ENCODE data around the gene SGK2.
A peak's percentile ranks its signal among the peaks of the same experiment; 100 is the strongest.

Gene SGK2

GRCh38 chr20:43536041-43536816 is 22.6 kb upstream of the SGK2 start:
- DNase-seq (ENCODE audit: low read depth in 2 of 2, low spot score in 1 of 2): no peak

DNA sequence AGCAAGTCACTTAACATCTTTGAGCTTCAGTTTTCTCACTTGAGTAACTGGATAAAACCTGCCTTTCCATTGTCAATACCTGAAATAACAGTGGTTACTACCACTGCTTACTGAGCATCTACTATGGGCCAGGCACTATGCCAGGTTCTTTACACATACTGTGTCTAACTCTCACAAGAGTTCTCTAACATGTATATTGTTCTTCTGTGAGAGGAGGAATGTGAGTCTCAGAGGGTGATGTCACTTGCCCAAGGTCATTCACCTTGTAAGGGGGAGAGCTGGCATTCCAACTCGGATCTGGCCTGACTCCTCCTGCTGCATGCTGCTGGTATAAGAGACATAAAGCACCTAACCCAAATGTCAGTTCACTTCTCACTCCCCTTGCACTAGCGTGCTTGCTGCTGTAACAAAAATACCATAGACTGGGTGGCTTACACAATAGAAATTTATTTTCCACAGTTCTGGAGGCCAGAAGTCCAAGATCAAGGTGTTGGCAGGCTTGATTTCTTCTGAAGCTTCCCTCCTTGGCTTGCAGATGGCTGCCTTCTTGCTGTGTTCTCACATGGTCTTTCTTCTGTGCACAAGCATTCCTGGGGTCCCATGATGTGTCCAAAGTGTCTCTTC is 21.9 kb upstream of the SGK2 start:
- no peak for DNase-seq (ENCODE audit: low read depth in 2 of 2, low spot score in 1 of 2)

DNA sequence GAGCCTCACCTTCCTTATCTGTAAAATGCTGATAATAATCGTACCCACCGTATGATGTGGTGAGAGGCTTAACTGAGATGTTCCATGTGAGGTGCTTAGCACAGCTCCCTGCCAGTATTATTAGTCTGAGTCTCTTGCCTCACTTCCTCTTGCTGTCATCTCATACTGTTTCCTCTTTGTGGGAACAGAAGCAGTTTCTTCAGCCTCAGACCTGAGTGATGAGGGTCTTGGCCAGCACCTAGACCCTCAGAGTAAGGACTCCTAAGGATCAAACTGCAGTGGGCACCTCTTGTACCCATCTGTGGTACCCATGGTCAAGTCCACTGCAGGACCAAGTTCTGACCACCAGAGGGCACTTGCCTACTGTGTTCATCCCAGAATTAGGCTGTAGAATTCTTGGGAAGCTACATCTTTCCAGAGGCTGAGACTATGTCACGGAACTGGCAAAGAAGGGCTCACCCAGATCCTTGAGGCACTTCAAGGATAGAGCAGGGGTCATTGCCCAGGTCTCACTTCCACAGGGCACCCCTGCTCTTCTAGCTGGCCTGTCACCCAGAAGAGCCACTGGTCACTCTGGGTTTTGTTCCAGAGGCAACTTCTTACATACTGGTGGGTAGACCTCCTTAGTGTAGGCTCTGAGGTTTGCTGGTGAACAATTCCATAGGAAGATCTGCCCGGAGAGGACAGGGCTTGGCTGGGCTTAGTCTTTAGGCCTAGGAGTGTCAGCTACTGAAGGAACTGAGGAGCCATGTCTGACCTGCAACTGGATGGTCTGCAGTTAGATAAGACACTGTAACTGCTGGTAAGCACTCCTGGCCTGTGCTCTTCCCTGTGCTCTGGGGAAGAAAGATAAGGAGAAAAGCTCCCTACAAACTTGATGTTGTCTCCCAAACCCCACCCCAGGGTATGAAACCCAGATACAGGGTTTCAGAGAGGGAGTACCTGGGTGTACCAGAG is 20.6 kb upstream of the SGK2 start:
- DNase-seq (ENCODE audit: low read depth in 2 of 2, low spot score in 1 of 2): peak in 1 of 2 donors; percentile 20

DNA sequence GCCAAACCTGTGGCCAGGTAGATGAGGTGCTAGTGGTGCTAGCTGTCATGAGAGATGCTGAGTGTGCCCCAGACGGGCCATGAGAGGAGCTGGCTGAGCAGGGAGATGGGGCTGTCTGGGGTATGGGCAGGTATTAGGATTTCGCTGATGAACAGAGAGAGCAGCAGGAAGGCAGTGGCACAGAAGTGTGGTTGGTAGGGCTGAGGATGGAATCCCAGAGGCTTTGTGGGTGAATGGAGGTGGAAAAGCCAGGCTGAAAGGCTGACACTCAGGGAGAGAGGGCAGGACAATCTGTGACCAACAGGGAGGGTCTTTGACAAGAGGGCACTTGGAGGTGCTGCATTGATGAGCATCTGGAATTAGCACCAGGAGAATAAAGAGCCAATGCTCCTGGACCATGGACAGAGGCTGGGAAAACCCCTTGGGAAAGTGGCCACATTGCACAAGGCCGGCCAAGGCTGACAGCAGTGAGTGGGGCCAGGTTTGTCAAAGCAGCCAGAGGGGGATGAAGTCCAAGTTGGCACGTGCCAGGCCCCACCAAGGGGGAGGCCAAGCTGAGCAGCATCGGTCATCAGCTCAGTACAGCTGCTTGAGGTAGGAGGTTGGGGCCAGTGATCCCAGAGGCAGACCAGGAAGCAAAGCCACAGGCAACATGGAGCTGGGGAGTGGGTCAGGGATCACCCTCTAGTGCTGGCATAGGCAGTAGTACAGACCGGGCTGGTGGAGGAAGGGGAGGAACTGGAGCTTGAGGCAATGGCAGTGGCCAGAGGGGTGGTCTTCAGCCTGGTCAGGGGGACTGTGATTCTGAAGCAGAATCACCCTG is 19.7 kb upstream of the SGK2 start:
- DNase-seq (ENCODE audit: low read depth in 2 of 2, low spot score in 1 of 2): no peak

DNA sequence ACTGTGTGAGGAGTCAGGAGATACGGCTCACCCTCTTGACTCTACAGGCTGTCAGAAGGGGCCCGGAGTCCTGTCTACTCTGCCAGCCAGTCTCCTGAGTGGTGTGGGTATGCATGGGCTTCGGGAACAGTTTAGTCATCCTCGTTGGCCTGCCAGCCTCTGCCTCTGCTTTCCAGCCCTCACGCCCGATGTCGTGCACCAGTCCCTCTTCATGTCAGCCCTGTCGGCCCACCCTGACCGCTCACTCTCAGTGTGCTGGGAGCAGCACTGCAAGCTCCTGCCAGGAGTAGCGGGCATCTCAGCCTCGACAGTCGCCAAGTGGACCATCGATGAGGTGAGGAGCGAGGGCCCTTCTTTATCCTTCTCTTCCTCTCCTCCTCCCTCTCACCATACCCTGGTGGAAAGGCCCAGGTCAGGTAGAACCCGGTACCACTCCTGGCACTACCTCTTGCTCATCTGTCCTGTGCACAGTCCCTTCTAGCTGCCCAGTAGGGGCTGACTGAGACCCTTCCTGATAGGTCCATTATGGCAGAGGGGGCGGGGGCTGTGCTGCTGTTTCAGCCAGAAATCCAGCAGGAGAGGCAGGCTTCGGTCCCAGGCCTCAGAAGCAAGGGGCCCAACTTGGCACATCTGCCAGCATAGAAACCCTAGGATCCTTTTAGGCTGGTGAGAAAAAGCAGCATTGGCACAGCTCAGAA is 18.7 kb upstream of the SGK2 start:
- no peak for DNase-seq (ENCODE audit: low read depth in 2 of 2, low spot score in 1 of 2)

GRCh38 chr20:43540673-43541060 is 18.2 kb upstream of the SGK2 start:
- no peak for DNase-seq (ENCODE audit: low read depth in 2 of 2, low spot score in 1 of 2)

DNA sequence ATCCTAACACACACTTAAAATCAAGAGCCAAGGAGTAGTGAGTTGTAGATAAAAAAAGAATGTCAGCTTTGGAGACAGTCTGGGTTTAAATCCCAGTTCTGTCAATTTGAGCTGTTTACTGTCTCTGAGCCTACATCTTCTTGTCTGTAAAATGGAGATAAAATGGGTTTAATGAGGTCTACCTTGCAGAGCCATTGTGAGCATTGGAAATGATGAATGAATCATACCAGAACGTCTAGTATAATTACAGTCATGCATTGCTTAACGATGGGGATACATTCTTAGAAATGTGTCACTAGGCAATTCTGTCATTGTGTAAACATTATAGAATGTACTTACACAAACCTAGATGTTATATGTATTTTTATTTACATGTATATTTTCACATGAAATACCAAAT is 17.6 kb upstream of the SGK2 start:
- no peak for DNase-seq (ENCODE audit: low read depth in 2 of 2, low spot score in 1 of 2)

- DNase-seq (ENCODE audit: low read depth in 2 of 2, low spot score in 1 of 2): no peak
These were observed 16.7 kb upstream of the SGK2 start for GRCh38 chr20:43542161-43542560.

DNA sequence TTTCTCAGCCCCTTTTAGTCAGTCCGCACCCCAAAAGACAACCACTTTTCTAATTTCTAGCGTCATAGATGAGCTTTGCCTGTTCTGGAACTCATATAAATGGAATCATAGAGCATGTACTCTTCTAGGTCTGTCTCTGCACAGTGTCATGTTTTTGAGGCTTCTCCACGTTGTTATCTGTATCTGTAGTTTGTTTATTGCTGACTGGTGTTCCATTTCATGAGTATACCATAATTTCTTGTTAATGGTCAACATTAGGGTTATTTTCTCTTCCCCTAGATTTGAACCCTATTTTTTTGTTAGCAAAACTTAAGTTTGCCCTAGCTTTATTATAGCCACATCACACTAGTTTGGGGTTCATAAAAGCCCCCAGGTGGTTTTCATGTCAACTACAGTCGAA is 16.2 kb upstream of the SGK2 start:
- DNase-seq (ENCODE audit: low read depth in 2 of 2, low spot score in 1 of 2): no peak

- no peak for DNase-seq (ENCODE audit: low read depth in 2 of 2, low spot score in 1 of 2)
These were observed 15.7 kb upstream of the SGK2 start for GRCh38 chr20:43543138-43543537.

DNA sequence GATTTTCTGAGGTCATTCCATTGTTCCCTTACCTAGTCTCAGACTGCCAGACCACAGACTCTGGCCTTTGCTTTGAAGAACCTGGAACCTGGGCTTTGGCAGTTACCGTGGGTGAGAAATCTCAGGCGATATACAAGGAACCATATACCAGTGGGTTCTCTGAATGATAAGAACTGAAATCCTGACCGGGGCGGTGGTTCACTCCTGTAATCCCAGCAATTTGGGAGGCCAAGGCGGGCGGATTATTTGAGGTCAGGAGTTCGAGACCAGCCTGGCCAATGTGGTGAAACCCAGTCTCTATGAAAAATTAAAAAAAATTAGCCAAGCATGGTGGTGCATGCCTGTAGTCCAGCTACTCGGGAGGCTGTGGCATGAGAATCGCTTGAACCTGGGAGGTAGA is 14.3 kb upstream of the SGK2 start:
- no peak for DNase-seq (ENCODE audit: low read depth in 2 of 2, low spot score in 1 of 2)

GRCh38 chr20:43545837-43546578 is 12.8 kb upstream of the SGK2 start:
- DNase-seq (ENCODE audit: low read depth in 2 of 2, low spot score in 1 of 2): no peak

DNA sequence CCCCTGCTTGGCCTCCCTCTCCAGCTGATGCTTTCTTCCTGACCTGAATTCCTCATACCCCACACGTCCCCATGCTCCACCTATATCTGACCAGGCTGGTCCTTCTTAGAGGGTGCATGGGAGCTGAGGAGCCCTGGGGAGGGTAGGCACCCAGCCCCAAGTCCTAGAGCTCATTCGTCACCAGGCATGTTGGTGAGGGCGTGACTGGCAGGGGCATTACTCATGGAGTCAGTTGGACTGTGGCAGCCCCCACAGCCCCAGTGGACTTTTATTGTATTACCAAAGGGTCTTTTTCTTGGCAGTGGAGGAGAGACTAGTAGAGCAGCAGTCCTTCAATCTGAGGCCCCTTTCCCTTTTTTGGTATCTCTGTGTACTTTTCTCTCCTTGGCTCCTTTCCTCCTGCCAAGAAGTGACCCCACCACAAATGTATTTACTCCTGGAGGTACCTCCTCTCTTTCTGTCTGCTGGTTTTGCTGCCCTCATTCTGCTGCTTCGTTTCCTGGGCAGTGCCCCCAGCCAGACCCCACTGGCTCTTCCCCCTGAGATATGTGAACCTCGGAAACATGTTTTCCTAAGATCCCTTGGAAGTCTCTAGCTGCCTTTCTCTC is 10.4 kb upstream of the SGK2 start:
- DNase-seq (ENCODE audit: low read depth in 2 of 2, low spot score in 1 of 2): no peak

DNA sequence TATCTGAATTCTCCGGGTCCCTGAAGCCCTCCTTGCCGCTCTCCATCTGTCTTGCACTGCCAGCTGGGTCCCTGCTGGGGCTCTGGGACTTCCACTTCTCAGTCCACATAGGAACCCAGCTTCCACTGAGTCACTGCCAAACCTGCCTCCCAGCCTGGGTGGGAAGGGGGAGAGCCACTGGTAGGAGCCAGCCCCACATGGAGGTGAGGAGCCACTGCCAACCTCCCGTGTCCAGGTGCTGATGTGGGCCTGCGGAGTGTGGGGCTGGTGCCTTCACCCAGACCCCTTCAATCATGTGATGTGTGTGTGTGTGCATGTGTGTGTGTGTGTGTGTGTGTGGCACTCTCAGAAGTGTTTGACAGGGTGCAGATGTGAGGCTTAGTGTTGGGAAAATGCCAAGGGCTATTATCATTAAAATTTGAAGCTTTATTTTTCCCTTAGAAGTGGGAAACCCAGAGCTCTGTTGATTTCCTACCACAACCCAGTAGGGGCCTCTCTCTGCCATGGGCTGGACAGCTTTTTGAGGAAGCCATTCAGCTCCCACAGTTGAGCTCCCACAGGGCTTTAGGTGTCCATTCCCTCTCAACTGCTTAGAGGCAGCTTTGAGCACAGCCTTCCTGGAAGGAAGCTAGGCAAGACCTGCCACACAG is 9.3 kb upstream of the SGK2 start:
- no peak for DNase-seq (ENCODE audit: low read depth in 2 of 2, low spot score in 1 of 2)

GRCh38 chr20:43550456-43550855 is 8.4 kb upstream of the SGK2 start:
- no peak for DNase-seq (ENCODE audit: low read depth in 2 of 2, low spot score in 1 of 2)

DNA sequence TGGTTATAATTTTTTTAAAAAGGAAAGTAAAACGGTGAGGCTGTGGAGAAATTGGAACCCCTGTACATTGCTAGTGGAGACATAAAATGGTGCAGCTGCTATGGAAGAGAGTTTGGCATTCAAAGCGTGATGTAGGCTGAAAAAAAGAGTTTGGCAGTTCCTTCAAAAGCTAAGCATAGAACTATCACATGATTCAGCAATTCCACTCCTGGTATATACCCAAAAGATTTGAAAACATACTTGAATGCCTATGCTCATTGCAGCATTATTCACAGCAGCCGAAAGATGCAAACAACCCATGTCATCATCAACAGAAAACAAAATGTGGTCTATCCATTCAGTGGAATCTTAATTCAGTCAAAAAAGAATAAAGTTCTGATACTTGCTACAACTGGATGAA is 4.5 kb upstream of the SGK2 start:
- no peak for DNase-seq (ENCODE audit: low read depth in 2 of 2, low spot score in 1 of 2)

DNA sequence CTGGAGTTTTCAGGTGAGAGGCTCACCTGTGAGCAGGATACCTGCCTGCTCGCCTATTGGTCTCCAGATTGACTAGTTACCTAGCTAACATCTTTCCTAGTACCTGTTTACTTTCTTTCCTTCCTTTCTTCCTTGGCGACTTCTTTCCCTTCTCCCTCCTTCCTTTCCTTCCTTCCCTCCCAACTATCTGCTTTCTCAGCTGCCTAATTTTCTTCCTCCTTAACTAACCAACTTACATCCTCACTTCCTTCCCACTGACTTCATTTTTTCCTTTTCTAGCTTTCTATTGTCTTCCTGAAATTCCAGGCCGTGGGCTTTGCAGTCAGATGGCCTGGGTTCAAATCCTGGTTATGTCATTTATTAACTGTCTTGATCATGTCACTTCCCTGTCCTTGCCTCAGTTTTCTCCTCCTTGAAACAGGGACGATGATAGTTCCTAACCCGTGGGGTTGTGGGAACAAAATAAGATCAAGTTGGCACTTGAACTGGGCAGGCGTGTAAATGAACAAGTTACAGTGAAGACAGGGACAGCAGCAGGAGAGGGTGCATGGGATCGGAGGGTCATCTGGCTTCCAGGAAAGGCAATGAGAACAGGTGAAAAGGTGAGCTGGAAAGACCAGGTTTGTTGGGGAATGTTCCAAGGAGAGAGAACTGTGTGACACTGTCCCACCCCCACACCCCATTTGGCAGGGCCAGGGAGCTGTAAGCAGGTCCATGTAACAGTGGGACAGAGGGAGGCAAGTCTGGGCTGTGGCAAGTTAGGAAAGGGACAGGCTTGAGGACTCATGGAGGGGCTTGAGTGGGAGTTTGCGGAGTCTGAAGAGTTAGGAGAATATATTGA is 540 bp downstream of the SGK2 start:
- no peak for DNase-seq (ENCODE audit: low read depth in 2 of 2, low spot score in 1 of 2)

- no peak for DNase-seq (ENCODE audit: low read depth in 2 of 2, low spot score in 1 of 2)
These were observed 2.1 kb downstream of the SGK2 start for GRCh38 chr20:43560974-43561373.

Data from stimulated activated CD8-positive, alpha-beta memory T cell treated with anti-CD3 and anti-CD28 coated beads, Interleukin-4, amount 100 ng/mL, for 4 hours (primary cell).